Karpas-422 (cell line): ENCODE results near the gene NECTIN1. TPM values are rescaled to one million over a fixed set of nuclear protein-coding genes. Genes with fewer than 3 reads are reported as not detected.

Experiments used
- small RNA-seq: library from RNA; depleted of rRNA; stranded (forward); fragments of <200 nt; gene quantifications from one replicate; pipeline ENCODE3, GENCODE V24; 2014
- total RNA-seq: library from RNA; depleted of rRNA; stranded (reverse); fragments of >200 nt; shearing (Covaris generic); gene quantifications from 2 replicates; pipeline ENCODE4 v1.2.3, GENCODE V29; 2014; ENCODE audit warnings: low replicate concordance

Gene NECTIN1
- total RNA-seq, 1 experiment from 2014 or later = not detected

Small RNA genes lying within 50 kb of the gene (small RNA-seq; reads per million reads assigned to genes)
- gene RNU6-1123P = not detected
